Vagina (tissue), 2 donors: ENCODE measurements around the gene ATP6V0E2. TPM values are rescaled to one million over a fixed set of nuclear protein-coding genes. Genes with fewer than 3 reads are reported as not detected.

Source experiments
- DNase-seq, 2 donors: peaks; one replicate each; pipeline ENCODE4 v3.0.0-alpha.2; 2017; ENCODE audit errors: extremely low spot score in 2 of 2
- H3K27ac ChIP-seq: fragments of 200-600 bp; sonication (generic); one replicate; pipeline ENCODE4 v1.5.1; 2019
- H3K27me3 ChIP-seq: fragments of 200-600 bp; sonication (generic); one replicate; pipeline ENCODE4 v1.5.1; 2019
- H3K36me3 ChIP-seq, 2 donors: fragments of 200-600 bp; sonication (generic); one replicate each; pipeline ENCODE4 v1.5.1; 2017 to 2019
- H3K4me1 ChIP-seq: fragments of 200-600 bp; sonication (generic); one replicate; pipeline ENCODE4 v1.5.1; 2019
- H3K4me3 ChIP-seq, 2 donors: fragments of 200-600 bp; sonication (generic); 1 replicate in 1 of 2; 2 replicates in 1 of 2; pipeline ENCODE4 v1.5.1; 2016 to 2019
- H3K9me3 ChIP-seq: fragments of 200-600 bp; sonication (generic); one replicate; pipeline ENCODE4 v1.5.1; 2019
- POLR2A ChIP-seq, 2 donors: fragments of 450-650 bp; IDR thresholded peaks; one replicate each; pipeline ENCODE4 v1.6.1; 2017; ENCODE audit warnings: antibody characterized with exemption in 2 of 2, mild to moderate bottlenecking in 2 of 2, moderate library complexity in 2 of 2
- POLR2AphosphoS5 ChIP-seq, 2 donors: sonication (generic); formaldehyde crosslinking; IDR thresholded peaks; one replicate each; pipeline ENCODE4 v1.9.0; 2017; ENCODE audit warnings: antibody characterized with exemption in 2 of 2, mild to moderate bottlenecking in 2 of 2, low read depth in 1 of 2; ENCODE audit not compliant: insufficient read depth in 1 of 2
- intact Hi-C: fragments of 100-400 bp; cut with DNase I; formaldehyde crosslinking; loops from one replicate; pipeline ENCODE4 v1.15.1; 2023
- total RNA-seq: library from RNA; depleted of rRNA; stranded (reverse); fragments of >200 nt; gene quantifications from one replicate; pipeline ENCODE4 v1.2.3, GENCODE V29; 2016
- TF ChIP-seq, protein P1 (sequence below), 3 experiments: fragments of 450-650 bp in 2 of 3; fragments of 200-600 bp in 1 of 3; sonication (generic) in 1 of 3; IDR thresholded peaks; one replicate each; pipeline ENCODE4 v1.5.1; 2017 to 2019; ENCODE audit warnings: antibody characterized with exemption in 3 of 3, mild to moderate bottlenecking in 2 of 3, moderate library complexity in 2 of 3

Gene ATP6V0E2
- total RNA-seq, 1 donor from 2014 or later: 13.3 TPM

DNA sequence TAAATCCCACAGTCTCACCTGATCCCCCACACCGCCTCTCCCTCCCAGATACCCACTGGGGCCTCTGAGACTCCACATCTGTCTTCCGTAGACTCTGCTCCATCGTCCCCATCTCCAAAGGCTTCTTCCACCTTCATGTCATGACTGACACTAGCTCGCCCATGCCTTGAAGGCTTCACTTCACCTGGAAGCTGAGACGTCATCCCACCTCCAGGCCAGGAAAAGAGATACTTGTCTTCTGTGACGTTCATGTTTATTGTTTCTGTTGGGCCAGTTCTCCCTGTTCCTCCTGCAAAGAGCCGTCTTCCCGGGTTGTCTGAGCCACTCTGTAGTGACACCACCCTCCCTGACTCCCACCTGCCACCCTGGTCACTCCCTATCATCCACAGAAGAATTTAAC lies 39.2 kb upstream of the ATP6V0E2 start:
- Histone ChIP-seq H3K4me3 (no peak overlapping the region), H3K27ac (no peak overlapping the region), H3K36me3 (no peaks in the 10 kb centered on the region), H3K27me3 (no peaks in the 10 kb centered on the region), H3K9me3 (no peaks in the 10 kb centered on the region), H3K4me1 (peaks cover 10% of the 10 kb centered on the region)
- intact Hi-C loops: no loop called here
- TF ChIP-seq POLR2AphosphoS5 (IDR thresholded peaks at IDR 0.05; ENCODE audit: insufficient read depth in 1 of 2, low read depth in 1 of 2) (no peak), POLR2A (IDR thresholded peaks at IDR 0.05) (no peak)
- TF ChIP-seq, protein P1, sequence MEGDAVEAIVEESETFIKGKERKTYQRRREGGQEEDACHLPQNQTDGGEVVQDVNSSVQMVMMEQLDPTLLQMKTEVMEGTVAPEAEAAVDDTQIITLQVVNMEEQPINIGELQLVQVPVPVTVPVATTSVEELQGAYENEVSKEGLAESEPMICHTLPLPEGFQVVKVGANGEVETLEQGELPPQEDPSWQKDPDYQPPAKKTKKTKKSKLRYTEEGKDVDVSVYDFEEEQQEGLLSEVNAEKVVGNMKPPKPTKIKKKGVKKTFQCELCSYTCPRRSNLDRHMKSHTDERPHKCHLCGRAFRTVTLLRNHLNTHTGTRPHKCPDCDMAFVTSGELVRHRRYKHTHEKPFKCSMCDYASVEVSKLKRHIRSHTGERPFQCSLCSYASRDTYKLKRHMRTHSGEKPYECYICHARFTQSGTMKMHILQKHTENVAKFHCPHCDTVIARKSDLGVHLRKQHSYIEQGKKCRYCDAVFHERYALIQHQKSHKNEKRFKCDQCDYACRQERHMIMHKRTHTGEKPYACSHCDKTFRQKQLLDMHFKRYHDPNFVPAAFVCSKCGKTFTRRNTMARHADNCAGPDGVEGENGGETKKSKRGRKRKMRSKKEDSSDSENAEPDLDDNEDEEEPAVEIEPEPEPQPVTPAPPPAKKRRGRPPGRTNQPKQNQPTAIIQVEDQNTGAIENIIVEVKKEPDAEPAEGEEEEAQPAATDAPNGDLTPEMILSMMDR (IDR thresholded peaks at IDR 0.05): no peak
- DNase-seq: no peak

DNA sequence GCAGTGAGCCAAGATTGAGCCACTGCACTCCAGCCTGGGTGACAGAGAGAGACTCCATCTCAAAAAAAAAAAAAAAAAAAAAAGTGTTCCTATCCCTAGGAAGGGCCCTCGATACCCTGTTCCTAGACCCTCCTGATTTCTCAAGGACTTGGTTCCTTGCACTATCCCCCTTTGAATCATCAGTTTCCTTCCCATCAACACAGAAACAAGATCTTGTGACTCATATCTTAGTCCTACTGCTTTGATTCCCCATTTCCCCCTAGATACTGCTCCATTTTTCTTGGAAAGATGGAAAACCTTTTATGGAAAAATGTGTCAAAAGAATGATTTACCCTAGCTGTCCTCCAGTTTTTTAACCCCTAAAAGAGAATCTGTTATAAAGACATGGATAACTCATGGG lies 37.3 kb upstream of the ATP6V0E2 start:
- H3K9me3 ChIP-seq: no peaks in the 10 kb centered on the region
- H3K36me3 ChIP-seq: no peaks in the 10 kb centered on the region
- no peak for DNase-seq
- no peak for TF ChIP-seq POLR2A (IDR thresholded peaks at IDR 0.05)
- TF ChIP-seq, protein P1 (IDR thresholded peaks at IDR 0.05): no peak
- no peak for TF ChIP-seq POLR2AphosphoS5 (IDR thresholded peaks at IDR 0.05; ENCODE audit: insufficient read depth in 1 of 2, low read depth in 1 of 2)
- peaks cover 12% of the 10 kb centered on the region for H3K4me1 ChIP-seq
- intact Hi-C loops: no loop called here
- H3K27me3 ChIP-seq: no peaks in the 10 kb centered on the region
- H3K27ac ChIP-seq: no peak overlapping the region
- no peak overlapping the region for H3K4me3 ChIP-seq

DNA sequence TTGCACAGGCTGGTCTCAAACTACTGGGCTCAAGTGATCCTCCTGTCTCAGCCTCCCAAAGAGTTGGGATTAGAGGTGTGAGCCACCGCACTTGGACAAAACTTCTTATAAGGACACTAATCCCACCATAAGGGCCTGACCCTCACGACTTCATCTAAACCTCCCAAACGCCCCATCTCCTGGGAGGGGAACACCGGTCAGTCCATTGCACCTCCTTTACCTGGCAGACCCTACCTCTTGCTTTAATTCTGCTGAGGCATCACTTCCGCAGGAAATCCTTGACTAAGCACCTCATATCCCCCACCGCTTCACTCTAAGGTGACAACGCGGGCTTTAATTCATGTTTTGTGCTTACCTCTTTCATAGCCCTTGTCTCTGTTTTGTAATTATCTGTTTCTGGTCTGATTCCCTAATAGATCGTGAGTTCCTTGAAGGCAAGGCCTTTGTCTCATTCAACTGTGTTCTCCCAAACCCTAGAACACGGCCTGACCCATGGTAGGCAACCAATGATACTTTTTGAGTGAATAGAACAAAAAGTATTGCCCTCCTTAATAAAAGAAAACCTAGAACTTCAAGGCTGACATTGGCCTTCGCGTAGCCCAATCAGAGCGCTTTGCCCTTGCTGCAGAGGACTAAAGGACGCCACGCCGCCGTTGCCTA lies 36.1 kb upstream of the ATP6V0E2 start:
- Histone ChIP-seq H3K9me3 (no peaks in the 10 kb centered on the region), H3K36me3 (no peaks in the 10 kb centered on the region), H3K27ac (no peak overlapping the region), H3K4me3 (peak overlapping the region in 1 of 2 donors; percentile 87), H3K4me1 (peaks cover 12% of the 10 kb centered on the region), H3K27me3 (no peaks in the 10 kb centered on the region)
- TF ChIP-seq, protein P1 (IDR thresholded peaks at IDR 0.05): no peak
- TF ChIP-seq POLR2AphosphoS5 (IDR thresholded peaks at IDR 0.05; ENCODE audit: insufficient read depth in 1 of 2, low read depth in 1 of 2) (no peak), POLR2A (IDR thresholded peaks at IDR 0.05) (no peak)
- intact Hi-C loops: no loop called here
- no peak for DNase-seq

DNA sequence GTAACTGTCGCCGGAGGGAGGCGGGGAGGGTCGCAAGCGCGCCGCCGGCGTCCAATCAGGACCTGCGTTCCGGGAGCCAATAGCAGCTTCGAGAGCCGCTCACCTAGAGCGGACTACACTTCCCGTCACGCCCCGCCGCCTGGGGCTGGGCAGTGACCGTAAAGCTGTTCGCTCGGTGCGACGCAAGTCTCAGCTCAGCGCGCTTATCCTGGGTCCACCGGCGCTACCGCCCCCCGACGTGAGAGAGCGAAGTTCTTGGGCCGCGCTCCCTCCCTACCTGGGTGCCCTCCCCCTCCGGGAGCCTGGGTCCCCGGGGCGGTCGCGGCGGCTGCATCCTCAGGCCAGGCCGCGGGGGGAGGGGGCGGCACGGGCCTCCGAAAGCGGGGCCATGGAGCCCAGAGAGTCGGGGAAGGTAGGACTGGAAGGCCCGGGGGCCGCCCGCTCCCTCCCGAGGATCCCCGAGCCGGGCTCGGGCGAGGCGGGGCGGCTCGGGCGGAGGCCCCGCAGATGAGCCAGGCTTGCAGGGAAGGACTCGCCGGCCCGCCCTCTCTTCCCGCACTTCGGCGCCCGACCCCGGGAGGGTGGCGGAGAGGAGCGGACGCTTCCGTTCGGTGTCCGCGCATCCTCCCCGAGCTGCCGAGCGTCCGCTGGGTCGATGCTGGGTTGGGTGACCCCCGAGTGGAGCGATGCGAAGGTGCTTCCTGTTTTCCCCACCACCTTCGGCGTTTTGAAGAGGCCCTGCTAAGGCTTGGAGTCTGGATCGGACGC lies 35.4 kb upstream of the ATP6V0E2 start, which contains the start of gene ZNF862:
Gene ZNF862 (plus strand): TSS at position 152 of the 768 bp plus-strand sequence. CDS start 237 bp downstream, at position 389.
- H3K36me3 ChIP-seq: no peaks in the 10 kb centered on the region
- intact Hi-C loops: no loop called here
- DNase-seq: peak in 1 of 2 donors; percentile 99
- H3K4me1 ChIP-seq: peaks cover 12% of the 10 kb centered on the region
- H3K9me3 ChIP-seq: no peaks in the 10 kb centered on the region
- no peaks in the 10 kb centered on the region for H3K27me3 ChIP-seq
- peak within 1 kb of the TSS; percentile 87 for H3K4me3 ChIP-seq
- H3K27ac ChIP-seq: peak within 1 kb of the TSS; percentile 86
- TF ChIP-seq, protein P1 (IDR thresholded peaks at IDR 0.05): no peak
- TF ChIP-seq POLR2AphosphoS5 (IDR thresholded peaks at IDR 0.05; ENCODE audit: insufficient read depth in 1 of 2, low read depth in 1 of 2): peak; percentile 94 to 96
- TF ChIP-seq POLR2A (IDR thresholded peaks at IDR 0.05): peak in 1 of 2 donors; percentile 72
